Prostate gland (tissue), 2 donors: ENCODE measurements around the gene TCF4.

Experiments
- POLR2A ChIP-seq: fragments of 450-650 bp; IDR thresholded peaks from one replicate; pipeline ENCODE4 v1.6.1; 2016; ENCODE audit warnings: antibody characterized with exemption, mild to moderate bottlenecking
- TF ChIP-seq, protein P1 (sequence below), 4 experiments: fragments of 200-600 bp in 2 of 4; fragments of 450-650 bp in 2 of 4; sonication (generic) in 2 of 4; IDR thresholded peaks; 1 replicate in 3 of 4; 2 replicates in 1 of 4; pipeline ENCODE4 v1.5.1; 2016 to 2019; ENCODE audit warnings: antibody characterized with exemption in 4 of 4, mild to moderate bottlenecking in 2 of 4, moderate library complexity in 2 of 4

- TF ChIP-seq, protein P1, sequence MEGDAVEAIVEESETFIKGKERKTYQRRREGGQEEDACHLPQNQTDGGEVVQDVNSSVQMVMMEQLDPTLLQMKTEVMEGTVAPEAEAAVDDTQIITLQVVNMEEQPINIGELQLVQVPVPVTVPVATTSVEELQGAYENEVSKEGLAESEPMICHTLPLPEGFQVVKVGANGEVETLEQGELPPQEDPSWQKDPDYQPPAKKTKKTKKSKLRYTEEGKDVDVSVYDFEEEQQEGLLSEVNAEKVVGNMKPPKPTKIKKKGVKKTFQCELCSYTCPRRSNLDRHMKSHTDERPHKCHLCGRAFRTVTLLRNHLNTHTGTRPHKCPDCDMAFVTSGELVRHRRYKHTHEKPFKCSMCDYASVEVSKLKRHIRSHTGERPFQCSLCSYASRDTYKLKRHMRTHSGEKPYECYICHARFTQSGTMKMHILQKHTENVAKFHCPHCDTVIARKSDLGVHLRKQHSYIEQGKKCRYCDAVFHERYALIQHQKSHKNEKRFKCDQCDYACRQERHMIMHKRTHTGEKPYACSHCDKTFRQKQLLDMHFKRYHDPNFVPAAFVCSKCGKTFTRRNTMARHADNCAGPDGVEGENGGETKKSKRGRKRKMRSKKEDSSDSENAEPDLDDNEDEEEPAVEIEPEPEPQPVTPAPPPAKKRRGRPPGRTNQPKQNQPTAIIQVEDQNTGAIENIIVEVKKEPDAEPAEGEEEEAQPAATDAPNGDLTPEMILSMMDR (IDR thresholded peaks at IDR 0.05), result no peak
- no peak for TF ChIP-seq POLR2A
Observed at GRCh38 chr18:55501579-55501978, 86.4 kb downstream of the TCF4 start.
